ENCODE data around the gene BMP8A. TPM values are rescaled to one million over a fixed set of nuclear protein-coding genes. Genes with fewer than 3 reads are reported as not detected.

BMP8A gene
- total and polyA plus RNA-seq, 10 of the 15 experiments (the other 5 are each of a cell fraction or from before 2014, with no cell fraction given) = not detected

- SMC1A ChIA-PET (ENCODE audit: uncharacterized antibody, unreplicated experiment) = interaction anchor here (1.1 kb wide), 1 partner anchor 375 kb away, joined by 3 read pairs; no protein-coding TSS in a partner anchor
- Histone ChIP-seq H4K20me1 (ENCODE audit: control insufficient read depth, insufficient read depth) (no peaks in the 10 kb centered on the region), H3K36me3 (ENCODE audit: control insufficient read depth in 2 of 2, insufficient read depth in 2 of 2, low read length in 1 of 2) (peaks cover 0 to 3% of the 10 kb centered on the region in 2 experiments; a peak in 1 of 4 replicates), H3K4me2 (ENCODE audit: control insufficient read depth, insufficient read depth) (no peak overlapping the region), H3K27ac (ENCODE audit: control insufficient read depth, insufficient read depth) (no peak overlapping the region), H3K79me2 (ENCODE audit: control insufficient read depth, insufficient read depth, low read length) (no peaks in the 10 kb centered on the region), H3K9me3 (replicated peaks; ENCODE audit: control insufficient read depth, insufficient read depth, low read length) (no peaks in the 10 kb centered on the region), H3K4me1 (ENCODE audit: control insufficient read depth, insufficient read depth, low read length) (no peaks in the 10 kb centered on the region), H3K4me3 (no peak overlapping the region), H2AFZ (ENCODE audit: control insufficient read depth, low read depth, low read length) (no peak overlapping the region), H3K27me3 (replicated peaks in 1 of 2; ENCODE audit: control insufficient read depth in 2 of 2, insufficient read depth in 2 of 2, low read length in 1 of 2) (no peaks in the 10 kb centered on the region), H3K9ac (ENCODE audit: control insufficient read depth, insufficient read depth, low read length) (no peak overlapping the region)
- in situ Hi-C loops (cut with MboI) = no loop called here
- FAIRE-seq (no peak), DNase-seq (ENCODE audit: low read depth, low spot score) (no peak), ATAC-seq (no peak)
- WGBS (ENCODE audit: insufficient coverage, insufficient replicate concordance, low lambda C conversion rate, missing lambda C conversion rate) = 100% methylated on average over 1 of the region's 1 CpG
- RAD21 ChIA-PET (ENCODE audit: unreplicated experiment) = no interaction called here
- CTCF ChIA-PET = no interaction called here
- intact Hi-C loops (cut with micrococcal nuclease; ENCODE audit: unreplicated experiment) = no loop called here
- POLR2A ChIA-PET = interaction anchor here (0.6 to 0.7 kb wide), 2 partner anchors 52 to 103 kb away, joined by 3 to 4 read pairs; no protein-coding TSS in a partner anchor
- BruUV-seq (replicated peaks) = no TSS peak
- TF ChIP-seq RAD21 (IDR thresholded peaks at IDR 0.05; ENCODE audit: insufficient read depth, low read depth, low read length) = no peak
These were observed 42.0 kb downstream of the BMP8A start for GRCh38 chr1:39533442-39533841.

GRCh38 chr1:39538531-39539251, 47.3 kb downstream of the BMP8A start:
- H3K4me3 ChIP-seq = no peak overlapping the region
- ChIA-PET CTCF (interaction anchor here (0.6 to 3.7 kb wide), 59 partner anchors 8 to 502 kb away, joined by 3 to 27 read pairs (median 4); no protein-coding TSS in a partner anchor), POLR2A (interaction anchor here (0.7 kb wide), 1 partner anchor 207 kb away, joined by 3 read pairs; no protein-coding TSS in a partner anchor), SMC1A (ENCODE audit: uncharacterized antibody, unreplicated experiment) (interaction anchor here (0.7 to 2.7 kb wide), 26 partner anchors 10 to 441 kb away, joined by 3 to 12 read pairs (median 4); no protein-coding TSS in a partner anchor), RAD21 (ENCODE audit: unreplicated experiment) (interaction anchor here (0.6 to 2.0 kb wide), 20 partner anchors 13 to 447 kb away, joined by 3 to 10 read pairs (median 4); no protein-coding TSS in a partner anchor)
- H3K4me1 ChIP-seq (ENCODE audit: control insufficient read depth, insufficient read depth, low read length) = peaks cover 10% of the 10 kb centered on the region
- H3K36me3 ChIP-seq (ENCODE audit: control insufficient read depth in 2 of 2, insufficient read depth in 2 of 2, low read length in 1 of 2) = peaks cover 2 to 7% of the 10 kb centered on the region in 2 experiments; a peak in 3 of 4 replicates
- FAIRE-seq (no peak), ATAC-seq (peak; percentile 23), DNase-seq (ENCODE audit: low read depth, low spot score) (no peak)
- no peak overlapping the region for H3K27ac ChIP-seq (ENCODE audit: control insufficient read depth, insufficient read depth)
- H2AFZ ChIP-seq (ENCODE audit: control insufficient read depth, low read depth, low read length) = peak overlapping the region; percentile 68
- no peaks in the 10 kb centered on the region for H4K20me1 ChIP-seq (ENCODE audit: control insufficient read depth, insufficient read depth)
- intact Hi-C loops (cut with micrococcal nuclease; ENCODE audit: unreplicated experiment) = loop anchor here (2.0 to 5.0 kb wide), 3 partner anchors 51 to 436 kb away; no protein-coding TSS in a partner anchor
- BruUV-seq (replicated peaks) = no TSS peak
- no peak overlapping the region for H3K4me2 ChIP-seq (ENCODE audit: control insufficient read depth, insufficient read depth)
- no peak overlapping the region for H3K9ac ChIP-seq (ENCODE audit: control insufficient read depth, insufficient read depth, low read length)
- no peaks in the 10 kb centered on the region for H3K9me3 ChIP-seq (replicated peaks; ENCODE audit: control insufficient read depth, insufficient read depth, low read length)
- in situ Hi-C loops (cut with MboI) = loop anchor here (5.0 kb wide), 2 partner anchors 51 to 441 kb away; no protein-coding TSS in a partner anchor
- WGBS (ENCODE audit: insufficient coverage, insufficient replicate concordance, low lambda C conversion rate, missing lambda C conversion rate) = 79% methylated on average over 9 of the region's 9 CpGs
- H3K27me3 ChIP-seq (replicated peaks in 1 of 2; ENCODE audit: control insufficient read depth in 2 of 2, insufficient read depth in 2 of 2, low read length in 1 of 2) = no peaks in the 10 kb centered on the region
- H3K79me2 ChIP-seq (ENCODE audit: control insufficient read depth, insufficient read depth, low read length) = no peaks in the 10 kb centered on the region
- TF ChIP-seq JUND (IDR thresholded peaks at IDR 0.05; ENCODE audit: low read depth, low read length) = no peak
- no peak for TF ChIP-seq ZZZ3 (IDR thresholded peaks at IDR 0.05; ENCODE audit: control insufficient read depth, insufficient read length, low read depth)
- TF ChIP-seq HCFC1 (IDR thresholded peaks at IDR 0.05; ENCODE audit: low read length) = no peak
- TF ChIP-seq ETV6 (conservative IDR thresholded peaks at IDR 0.05 in 1 of 2, IDR thresholded peaks at IDR 0.05 in 1 of 2; ENCODE audit: borderline replicate concordance in 1 of 2, low read depth in 1 of 2) = no peak
- TF ChIP-seq NR2C2 (IDR thresholded peaks at IDR 0.05; ENCODE audit: borderline replicate concordance, control insufficient read depth, insufficient read length, low read depth) = no peak
- TF ChIP-seq BCL3 (IDR thresholded peaks at IDR 0.05; ENCODE audit: borderline replicate concordance, insufficient read depth, low read depth, low read length, poor library complexity, severe bottlenecking) = no peak
- no peak for TF ChIP-seq RCOR1 (conservative IDR thresholded peaks at IDR 0.05; ENCODE audit: low read depth, low read length)
- TF ChIP-seq MTA3 (IDR thresholded peaks at IDR 0.05; ENCODE audit: borderline replicate concordance, low read length) = no peak
- TF ChIP-seq YY1 (IDR thresholded peaks at IDR 0.05; ENCODE audit: low read depth, low read length) = no peak
- TF ChIP-seq BRCA1 (IDR thresholded peaks at IDR 0.05; ENCODE audit: low read depth, low read length) = no peak
- TF ChIP-seq HDGF (IDR thresholded peaks at IDR 0.05) = 0 out of 2 replicates have a peak, but pooled peaks have one; percentile 63
- no peak for TF ChIP-seq ELK1 (IDR thresholded peaks at IDR 0.05; ENCODE audit: low read depth, low read length)

Data from GM12878 (cell line).